Sigmoid colon (tissue), 3 donors: Measurements from ENCODE around the gene RPL3.

Source experiments
- POLR2A ChIP-seq, 2 donors: fragments of 450-650 bp; IDR thresholded peaks; one replicate each; pipeline ENCODE4 v1.6.1; 2016; ENCODE audit warnings: antibody characterized with exemption in 2 of 2, mild to moderate bottlenecking in 2 of 2, moderate library complexity in 2 of 2
- TF ChIP-seq, protein P1 (sequence below), 4 experiments: fragments of 450-650 bp in 3 of 4; fragments of 200-600 bp in 1 of 4; IDR thresholded peaks; one replicate each; pipeline ENCODE4 v1.5.1; 2016 to 2019; ENCODE audit warnings: antibody characterized with exemption in 4 of 4, mild to moderate bottlenecking in 3 of 4, moderate library complexity in 2 of 4

GRCh38 chr22:39360242-39360641, 40.8 kb upstream of the RPL3 start:
- TF ChIP-seq, protein P1, sequence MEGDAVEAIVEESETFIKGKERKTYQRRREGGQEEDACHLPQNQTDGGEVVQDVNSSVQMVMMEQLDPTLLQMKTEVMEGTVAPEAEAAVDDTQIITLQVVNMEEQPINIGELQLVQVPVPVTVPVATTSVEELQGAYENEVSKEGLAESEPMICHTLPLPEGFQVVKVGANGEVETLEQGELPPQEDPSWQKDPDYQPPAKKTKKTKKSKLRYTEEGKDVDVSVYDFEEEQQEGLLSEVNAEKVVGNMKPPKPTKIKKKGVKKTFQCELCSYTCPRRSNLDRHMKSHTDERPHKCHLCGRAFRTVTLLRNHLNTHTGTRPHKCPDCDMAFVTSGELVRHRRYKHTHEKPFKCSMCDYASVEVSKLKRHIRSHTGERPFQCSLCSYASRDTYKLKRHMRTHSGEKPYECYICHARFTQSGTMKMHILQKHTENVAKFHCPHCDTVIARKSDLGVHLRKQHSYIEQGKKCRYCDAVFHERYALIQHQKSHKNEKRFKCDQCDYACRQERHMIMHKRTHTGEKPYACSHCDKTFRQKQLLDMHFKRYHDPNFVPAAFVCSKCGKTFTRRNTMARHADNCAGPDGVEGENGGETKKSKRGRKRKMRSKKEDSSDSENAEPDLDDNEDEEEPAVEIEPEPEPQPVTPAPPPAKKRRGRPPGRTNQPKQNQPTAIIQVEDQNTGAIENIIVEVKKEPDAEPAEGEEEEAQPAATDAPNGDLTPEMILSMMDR (IDR thresholded peaks at IDR 0.05): no peak
- TF ChIP-seq POLR2A (IDR thresholded peaks at IDR 0.05): no peak
